HEK293T (cell line): ENCODE data around the gene ZFYVE26.

Experiments
- FOXA1 ChIP-seq: fragments of 450-650 bp; IDR thresholded peaks from 2 replicates; pipeline ENCODE4 v1.6.1; 2016; ENCODE audit warnings: mild to moderate bottlenecking
- FOXM1 ChIP-seq: fragments of 450-650 bp; IDR thresholded peaks from 2 replicates; pipeline ENCODE4 v1.6.1; 2017; ENCODE audit warnings: mild to moderate bottlenecking, borderline replicate concordance
- HDGF ChIP-seq: fragments of 450-650 bp; IDR thresholded peaks from 2 replicates; pipeline ENCODE4 v1.6.1; 2017; ENCODE audit warnings: antibody characterized with exemption, borderline replicate concordance
- L3MBTL2 ChIP-seq: fragments of 450-650 bp; conservative IDR thresholded peaks from 2 replicates; pipeline ENCODE4 v1.6.1; 2016; ENCODE audit warnings: mild to moderate bottlenecking
- NFRKB ChIP-seq: fragments of 450-650 bp; IDR thresholded peaks from 2 replicates; pipeline ENCODE4 v1.6.1; 2016; ENCODE audit warnings: mild to moderate bottlenecking, moderate library complexity
- SP1 ChIP-seq: fragments of 450-650 bp; IDR thresholded peaks from 2 replicates; pipeline ENCODE4 v1.6.1; 2017
- SUZ12 ChIP-seq: fragments of 450-650 bp; IDR thresholded peaks from 2 replicates; pipeline ENCODE4 v1.6.1; 2016; ENCODE audit warnings: mild to moderate bottlenecking
- ZNF384 ChIP-seq: fragments of 450-650 bp; IDR thresholded peaks from 2 replicates; pipeline ENCODE4 v1.6.1; 2016

- TF ChIP-seq ZNF384 (no peak), FOXA1 (no peak), SUZ12 (no peak), NFRKB (no peak), L3MBTL2 (no peak), SP1 (no peak), FOXM1 (no peak), HDGF (no peak)
Observed at GRCh38 chr14:67762051-67762450, 54.3 kb downstream of the ZFYVE26 start.
